ENCODE data around the gene CAMK1D. TPM values are rescaled to one million over a fixed set of nuclear protein-coding genes. Genes with fewer than 3 reads are reported as not detected.

CAMK1D gene
- polyA plus RNA-seq, 1 of the 3 experiments (the other 2 are of a cell fraction) = 4.1 TPM

GRCh38 chr10:12459340-12459739, 110.0 kb downstream of the CAMK1D start:
- no peaks in the 10 kb centered on the region for H3K9me3 ChIP-seq
- TF ChIP-seq TCF12 (IDR thresholded peaks at IDR 0.05) (peak; percentile 6; the same call in 1 of the 2 replicates), PBX3 (IDR thresholded peaks at IDR 0.05) (peak; percentile 46), ZBTB33 (IDR thresholded peaks at IDR 0.05; ENCODE audit: borderline replicate concordance, low read depth) (no peak)
- H3F3A ChIP-seq (replicated peaks; ENCODE audit: insufficient read depth) = peaks cover 5% of the 10 kb centered on the region
- H3K36me3 ChIP-seq (replicated peaks in 1 of 2; ENCODE audit: control insufficient read depth in 1 of 2, insufficient read depth in 2 of 2, low read length in 1 of 2) = no peaks in the 10 kb centered on the region
- H3K27me3 ChIP-seq (ENCODE audit: insufficient read depth) = no peaks in the 10 kb centered on the region
- H3K4me1 ChIP-seq (ENCODE audit: control insufficient read depth in 1 of 2, insufficient read depth in 2 of 2, low read depth in 1 of 2, low read length in 1 of 2) = peaks cover 0 to 15% of the 10 kb centered on the region in 2 experiments; a peak in 1 of 4 replicates
- WGBS (ENCODE audit: low lambda C conversion rate) = 30% methylated on average over 4 of the region's 4 CpGs
- no peak overlapping the region for H3K27ac ChIP-seq (ENCODE audit: low read depth in 2 of 2, low read length in 1 of 2)
- H4K20me1 ChIP-seq (ENCODE audit: insufficient read depth) = no peaks in the 10 kb centered on the region
- DNase-seq = no peak
- 0 out of 2 replicates have a peak overlapping the region, but pooled peaks have one; percentile 8 for H3K4me2 ChIP-seq
- H3K9me2 ChIP-seq = no peaks in the 10 kb centered on the region
- ChIA-PET POLR2A (no interaction called here), CTCF (no interaction called here)
- H3K79me2 ChIP-seq (ENCODE audit: insufficient read depth) = no peaks in the 10 kb centered on the region
- no peak overlapping the region for H3K9ac ChIP-seq
- no peak overlapping the region for H3K4me3 ChIP-seq (ENCODE audit: low read depth in 2 of 2, low read length in 1 of 2)
- H2AFZ ChIP-seq (ENCODE audit: low read depth) = no peak overlapping the region

GRCh38 chr10:12459762-12460161, 110.4 kb downstream of the CAMK1D start:
- DNase-seq = no peak
- Histone ChIP-seq H4K20me1 (ENCODE audit: insufficient read depth) (no peaks in the 10 kb centered on the region), H3K27ac (ENCODE audit: low read depth in 2 of 2, low read length in 1 of 2) (no peak overlapping the region), H3K36me3 (replicated peaks in 1 of 2; ENCODE audit: control insufficient read depth in 1 of 2, insufficient read depth in 2 of 2, low read length in 1 of 2) (no peaks in the 10 kb centered on the region), H3K79me2 (ENCODE audit: insufficient read depth) (no peaks in the 10 kb centered on the region), H3K9ac (no peak overlapping the region), H3K4me1 (ENCODE audit: control insufficient read depth in 1 of 2, insufficient read depth in 2 of 2, low read depth in 1 of 2, low read length in 1 of 2) (peaks cover 0 to 15% of the 10 kb centered on the region in 2 experiments; a peak in 1 of 4 replicates), H3K4me3 (ENCODE audit: low read depth in 2 of 2, low read length in 1 of 2) (no peak overlapping the region), H3K4me2 (0 out of 2 replicates have a peak overlapping the region, but pooled peaks have one; percentile 8), H3K9me3 (no peaks in the 10 kb centered on the region), H3K27me3 (ENCODE audit: insufficient read depth) (no peaks in the 10 kb centered on the region), H3K9me2 (no peaks in the 10 kb centered on the region), H2AFZ (ENCODE audit: low read depth) (no peak overlapping the region), H3F3A (replicated peaks; ENCODE audit: insufficient read depth) (peaks cover 5% of the 10 kb centered on the region)
- ChIA-PET CTCF (interaction anchor here (0.8 kb wide), 1 partner anchor 17 kb away, joined by 3 read pairs; no protein-coding TSS in a partner anchor), POLR2A (no interaction called here)
- TF ChIP-seq FOXJ3 (CRISPR knock-in tag; IDR thresholded peaks at IDR 0.05) (no peak), PBX3 (IDR thresholded peaks at IDR 0.05) (no peak), TAF1 (IDR thresholded peaks at IDR 0.05; ENCODE audit: borderline replicate concordance, low read depth, low read length) (no peak), IRF3 (IDR thresholded peaks at IDR 0.05; ENCODE audit: low read depth, low read length) (no peak), JUND (IDR thresholded peaks at IDR 0.05) (no peak), GABPA (IDR thresholded peaks at IDR 0.05; ENCODE audit: low read depth) (no peak), USF1 (IDR thresholded peaks at IDR 0.05; ENCODE audit: borderline replicate concordance, low read depth) (no peak), TCF12 (IDR thresholded peaks at IDR 0.05) (no peak), RCOR1 (IDR thresholded peaks at IDR 0.05; ENCODE audit: low read length) (no peak), RFX5 (IDR thresholded peaks at IDR 0.05; ENCODE audit: low read length) (no peak), NFIC (IDR thresholded peaks at IDR 0.05; ENCODE audit: borderline replicate concordance) (no peak), MXI1 (IDR thresholded peaks at IDR 0.05; ENCODE audit: low read depth, low read length) (no peak), EP300 (IDR thresholded peaks at IDR 0.05; ENCODE audit: borderline replicate concordance in 1 of 2, low read depth in 1 of 2, low read length in 1 of 2) (no peak), RXRA (IDR thresholded peaks at IDR 0.05; ENCODE audit: borderline replicate concordance, low read depth) (no peak), TEAD4 (IDR thresholded peaks at IDR 0.05; ENCODE audit: borderline replicate concordance, insufficient read depth) (no peak), REST (IDR thresholded peaks at IDR 0.05; ENCODE audit: low read depth, low read length) (no peak)
- 74% methylated on average over 6 of the region's 6 CpGs for WGBS (ENCODE audit: low lambda C conversion rate)

Measured in SK-N-SH (cell line).